HEK293 (cell line): Measurements from ENCODE around the gene TMEM8B.

Experiments
- ZNF416 ChIP-seq: fragments of 450-650 bp; formaldehyde crosslinking; IDR thresholded peaks from 2 replicates; pipeline ENCODE4 v1.5.1; 2016; ENCODE audit warnings: missing biosample characterization, missing genetic modification characterization
- TF ChIP-seq, protein P1 (sequence below): fragments of 450-650 bp; formaldehyde crosslinking; IDR thresholded peaks from 2 replicates; pipeline ENCODE4 v1.5.1; 2016; ENCODE audit warnings: missing biosample characterization, missing genetic modification characterization
- TF ChIP-seq, protein P2 (sequence below): fragments of 450-650 bp; IDR thresholded peaks from 2 replicates; pipeline ENCODE4 v1.5.1; 2018; ENCODE audit warnings: missing biosample characterization, missing genetic modification characterization

DNA sequence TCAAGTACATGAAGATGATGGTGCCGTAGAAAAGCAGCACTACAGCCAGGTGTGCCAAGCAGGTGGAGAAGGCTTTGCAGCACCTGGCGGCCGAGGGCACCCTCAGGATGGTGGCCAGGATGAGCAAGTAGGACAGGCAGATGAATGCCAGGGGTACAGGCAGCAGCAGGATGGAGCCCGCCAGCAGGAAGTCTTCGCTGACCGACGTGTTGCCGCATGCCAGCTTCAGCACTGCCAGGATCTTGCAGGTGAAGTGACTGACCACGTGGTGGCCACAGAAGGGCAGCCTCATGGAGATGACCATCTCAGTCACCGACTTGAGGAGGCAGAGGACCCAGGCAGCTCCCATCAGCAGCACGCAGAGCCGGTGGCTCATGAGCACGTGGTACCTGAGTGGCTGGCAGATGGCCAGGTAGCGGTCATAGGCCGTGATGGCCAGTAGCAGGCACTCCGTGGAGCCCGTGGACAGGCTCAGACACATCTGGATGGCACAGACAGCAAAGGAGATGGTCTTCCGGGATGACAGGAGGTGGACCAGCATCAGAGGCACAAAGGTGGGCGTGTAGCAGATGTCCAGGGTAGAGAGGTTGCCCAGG, 40.7 kb downstream of the TMEM8B start:
- TF ChIP-seq, protein P1, sequence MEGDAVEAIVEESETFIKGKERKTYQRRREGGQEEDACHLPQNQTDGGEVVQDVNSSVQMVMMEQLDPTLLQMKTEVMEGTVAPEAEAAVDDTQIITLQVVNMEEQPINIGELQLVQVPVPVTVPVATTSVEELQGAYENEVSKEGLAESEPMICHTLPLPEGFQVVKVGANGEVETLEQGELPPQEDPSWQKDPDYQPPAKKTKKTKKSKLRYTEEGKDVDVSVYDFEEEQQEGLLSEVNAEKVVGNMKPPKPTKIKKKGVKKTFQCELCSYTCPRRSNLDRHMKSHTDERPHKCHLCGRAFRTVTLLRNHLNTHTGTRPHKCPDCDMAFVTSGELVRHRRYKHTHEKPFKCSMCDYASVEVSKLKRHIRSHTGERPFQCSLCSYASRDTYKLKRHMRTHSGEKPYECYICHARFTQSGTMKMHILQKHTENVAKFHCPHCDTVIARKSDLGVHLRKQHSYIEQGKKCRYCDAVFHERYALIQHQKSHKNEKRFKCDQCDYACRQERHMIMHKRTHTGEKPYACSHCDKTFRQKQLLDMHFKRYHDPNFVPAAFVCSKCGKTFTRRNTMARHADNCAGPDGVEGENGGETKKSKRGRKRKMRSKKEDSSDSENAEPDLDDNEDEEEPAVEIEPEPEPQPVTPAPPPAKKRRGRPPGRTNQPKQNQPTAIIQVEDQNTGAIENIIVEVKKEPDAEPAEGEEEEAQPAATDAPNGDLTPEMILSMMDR: no peak
- TF ChIP-seq, protein P2, sequence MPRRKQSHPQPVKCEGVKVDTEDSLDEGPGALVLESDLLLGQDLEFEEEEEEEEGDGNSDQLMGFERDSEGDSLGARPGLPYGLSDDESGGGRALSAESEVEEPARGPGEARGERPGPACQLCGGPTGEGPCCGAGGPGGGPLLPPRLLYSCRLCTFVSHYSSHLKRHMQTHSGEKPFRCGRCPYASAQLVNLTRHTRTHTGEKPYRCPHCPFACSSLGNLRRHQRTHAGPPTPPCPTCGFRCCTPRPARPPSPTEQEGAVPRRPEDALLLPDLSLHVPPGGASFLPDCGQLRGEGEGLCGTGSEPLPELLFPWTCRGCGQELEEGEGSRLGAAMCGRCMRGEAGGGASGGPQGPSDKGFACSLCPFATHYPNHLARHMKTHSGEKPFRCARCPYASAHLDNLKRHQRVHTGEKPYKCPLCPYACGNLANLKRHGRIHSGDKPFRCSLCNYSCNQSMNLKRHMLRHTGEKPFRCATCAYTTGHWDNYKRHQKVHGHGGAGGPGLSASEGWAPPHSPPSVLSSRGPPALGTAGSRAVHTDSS (tag by site-specific recombination): no peak
- TF ChIP-seq ZNF416 (tag by site-specific recombination): no peak
